Measurements from ENCODE around the gene MTRR. TPM values are rescaled to one million over a fixed set of nuclear protein-coding genes. Genes with fewer than 3 reads are reported as not detected.

Gene MTRR
- total RNA-seq = 10 to 100 TPM; 39.1 to 49.7 TPM

DNA sequence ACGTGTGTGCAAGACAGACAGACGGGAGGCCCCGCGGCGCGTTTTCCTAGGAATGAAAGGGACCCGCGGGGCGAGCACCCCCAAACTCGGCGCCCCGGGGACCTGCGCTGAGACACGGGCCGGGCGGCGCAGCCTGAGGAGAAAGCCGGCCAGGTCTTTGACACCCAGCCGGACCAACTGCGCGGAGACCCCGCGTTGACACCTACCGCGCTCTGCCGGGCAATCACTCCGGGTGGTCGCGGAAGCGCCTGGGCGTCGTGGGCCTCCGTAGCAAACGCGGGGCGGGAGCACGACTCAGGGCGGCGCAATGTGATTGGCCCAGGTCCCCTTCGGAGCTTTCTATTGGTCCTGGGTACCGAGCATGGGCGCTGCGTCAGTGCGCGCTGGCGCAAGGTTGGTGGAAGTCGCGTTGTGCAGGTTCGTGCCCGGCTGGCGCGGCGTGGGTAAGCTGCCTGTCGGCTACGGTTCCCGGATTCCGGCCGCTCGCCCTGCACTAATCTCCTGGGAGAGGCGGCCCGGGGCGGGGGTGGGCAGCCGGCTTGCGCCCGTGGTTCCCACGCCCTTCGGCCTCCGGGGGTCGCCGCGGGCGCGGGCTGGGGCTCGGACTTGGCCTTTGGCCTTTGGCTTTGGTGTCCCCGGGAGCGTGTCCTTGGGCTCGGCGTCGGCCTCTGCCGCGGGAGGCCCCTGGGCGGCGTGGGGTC lies at the start of gene MTRR, which contains the start of gene FASTKD3:
MTRR (plus strand) TSS at position 376 of the 701 bp plus-strand sequence. CDS start 1,647 bp downstream, outside the sequence.
FASTKD3 (minus strand) TSS at position 259 of the 701 bp plus-strand sequence. CDS start 948 bp downstream, outside the sequence.
- Mint-ChIP-seq H3K27ac (peak within 1 kb of the TSS; percentile 87), H3K9me3 (ENCODE audit: insufficient read depth) (no peaks in the 10 kb centered on the region), H3K4me1 (ENCODE audit: low read depth) (peaks cover 63% of the 10 kb centered on the region), H3K4me3 (peak within 1 kb of the TSS; percentile 92), H3K27me3 (ENCODE audit: low read depth) (no peaks in the 10 kb centered on the region), H3K36me3 (ENCODE audit: low read depth) (peaks cover 49% of the 10 kb centered on the region)
- ATAC-seq = peak; percentile 100
- CTCF ChIA-PET = interaction anchor here (1.2 to 6.2 kb wide), 5 partner anchors 8 to 60 kb away, joined by 3 to 37 read pairs (median 8); no protein-coding TSS in a partner anchor
- POLR2A ChIA-PET = interaction anchor here (0.5 to 2.3 kb wide), 7 partner anchors 8 to 1237 kb away, joined by 3 to 11 read pairs (median 4); partner anchors contain the start of gene NSUN2
- DNase-seq = peak; percentile 94

DNA sequence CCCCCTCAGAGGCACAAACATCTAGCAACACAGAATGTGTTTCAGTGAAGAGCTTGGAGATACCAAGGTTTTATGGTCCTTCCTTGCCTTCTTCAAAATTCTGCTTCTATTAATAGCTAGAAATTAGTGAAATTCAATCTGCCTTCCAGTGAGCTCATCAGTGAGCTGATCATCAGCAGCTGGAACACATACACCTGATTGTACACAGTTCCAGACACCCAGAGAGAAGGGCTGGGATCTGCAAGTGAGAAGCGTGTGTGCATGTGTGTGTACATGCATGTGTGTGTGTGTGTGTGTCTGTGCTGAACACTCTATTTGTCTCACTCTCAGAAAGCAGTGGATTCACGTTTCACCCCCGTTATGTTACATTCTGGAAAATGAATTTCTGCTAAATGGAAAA lies 46.5 kb upstream of the MTRR start:
- Mint-ChIP-seq H3K27me3 (ENCODE audit: low read depth) (peaks cover 6% of the 10 kb centered on the region), H3K4me1 (ENCODE audit: low read depth) (no peaks in the 10 kb centered on the region), H3K9me3 (ENCODE audit: insufficient read depth) (no peaks in the 10 kb centered on the region), H3K36me3 (ENCODE audit: low read depth) (no peaks in the 10 kb centered on the region), H3K27ac (no peak overlapping the region), H3K4me3 (no peak overlapping the region)
- no peak for ATAC-seq
- ChIA-PET POLR2A (no interaction called here), CTCF (interaction anchor here (1.4 kb wide), 1 partner anchor 35 kb away, joined by 5 read pairs; no protein-coding TSS in a partner anchor)
- DNase-seq = no peak

GRCh38 chr5:7823594-7823993 lies 45.4 kb upstream of the MTRR start:
- Mint-ChIP-seq H3K9me3 (ENCODE audit: insufficient read depth) (no peaks in the 10 kb centered on the region), H3K27me3 (ENCODE audit: low read depth) (peaks cover 6% of the 10 kb centered on the region), H3K36me3 (ENCODE audit: low read depth) (no peaks in the 10 kb centered on the region), H3K4me1 (ENCODE audit: low read depth) (no peaks in the 10 kb centered on the region), H3K27ac (no peak overlapping the region), H3K4me3 (no peak overlapping the region)
- POLR2A ChIA-PET = no interaction called here
- no peak for ATAC-seq
- no peak for DNase-seq
- CTCF ChIA-PET = no interaction called here

DNA sequence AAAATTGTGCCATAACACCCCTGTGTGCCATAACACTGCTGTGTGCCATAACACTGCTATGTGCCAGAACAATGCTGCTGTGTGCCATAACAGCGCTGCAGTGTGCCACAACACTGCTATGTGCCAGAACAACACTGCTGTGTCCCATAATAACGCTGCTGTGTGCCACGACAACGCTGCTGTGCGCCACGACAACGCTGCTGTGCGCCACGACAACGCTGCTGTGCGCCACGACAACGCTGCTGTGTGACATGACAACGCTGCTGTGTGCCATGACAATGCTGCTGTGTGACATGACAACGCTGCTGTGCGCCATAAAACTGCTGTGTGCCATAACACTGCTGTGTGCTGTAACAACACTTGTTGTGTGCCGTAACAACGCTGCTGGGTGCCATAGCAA lies 44.0 kb upstream of the MTRR start:
- ChIA-PET POLR2A (no interaction called here), CTCF (no interaction called here)
- no peak overlapping the region for H3K27ac Mint-ChIP-seq
- ATAC-seq (no peak), DNase-seq (no peak)
- H3K36me3 Mint-ChIP-seq (ENCODE audit: low read depth) = no peaks in the 10 kb centered on the region
- H3K4me3 Mint-ChIP-seq = no peak overlapping the region
- no peaks in the 10 kb centered on the region for H3K9me3 Mint-ChIP-seq (ENCODE audit: insufficient read depth)
- peaks cover 4% of the 10 kb centered on the region for H3K27me3 Mint-ChIP-seq (ENCODE audit: low read depth)
- no peaks in the 10 kb centered on the region for H3K4me1 Mint-ChIP-seq (ENCODE audit: low read depth)

DNA sequence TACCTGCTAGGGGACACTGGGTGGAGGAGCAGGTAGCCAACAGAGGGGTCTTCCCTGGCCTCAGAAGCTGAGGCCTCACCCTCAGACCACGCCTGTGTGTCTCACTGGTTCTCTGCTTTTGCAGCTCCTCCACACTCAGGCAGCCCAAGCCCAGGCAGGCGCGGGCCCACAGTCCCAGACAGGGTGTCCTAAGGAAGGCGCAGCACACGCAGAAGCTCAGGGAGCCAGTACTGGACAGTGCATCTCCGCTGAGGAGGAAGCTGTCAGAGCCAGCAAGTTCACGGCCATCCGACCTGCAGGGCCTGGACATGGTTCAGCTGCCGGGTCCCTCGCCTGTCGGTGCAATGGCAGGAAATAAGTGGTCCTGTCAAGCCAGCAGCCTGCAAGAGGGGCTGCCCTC lies 43.3 kb upstream of the MTRR start:
- peaks cover 4% of the 10 kb centered on the region for H3K27me3 Mint-ChIP-seq (ENCODE audit: low read depth)
- ChIA-PET POLR2A (no interaction called here), CTCF (no interaction called here)
- no peaks in the 10 kb centered on the region for H3K4me1 Mint-ChIP-seq (ENCODE audit: low read depth)
- no peak overlapping the region for H3K4me3 Mint-ChIP-seq
- no peak overlapping the region for H3K27ac Mint-ChIP-seq
- H3K36me3 Mint-ChIP-seq (ENCODE audit: low read depth) = no peaks in the 10 kb centered on the region
- ATAC-seq (no peak), DNase-seq (no peak)
- H3K9me3 Mint-ChIP-seq (ENCODE audit: insufficient read depth) = no peaks in the 10 kb centered on the region

GRCh38 chr5:7827610-7828009 lies 41.3 kb upstream of the MTRR start:
- H3K27ac Mint-ChIP-seq = no peak overlapping the region
- ChIA-PET POLR2A (no interaction called here), CTCF (interaction anchor here (1.4 kb wide), 1 partner anchor 72 kb away, joined by 3 read pairs; no protein-coding TSS in a partner anchor)
- ATAC-seq (no peak), DNase-seq (no peak)
- H3K4me3 Mint-ChIP-seq = no peak overlapping the region
- H3K4me1 Mint-ChIP-seq (ENCODE audit: low read depth) = no peaks in the 10 kb centered on the region
- H3K36me3 Mint-ChIP-seq (ENCODE audit: low read depth) = no peaks in the 10 kb centered on the region
- no peaks in the 10 kb centered on the region for H3K27me3 Mint-ChIP-seq (ENCODE audit: low read depth)
- no peaks in the 10 kb centered on the region for H3K9me3 Mint-ChIP-seq (ENCODE audit: insufficient read depth)

DNA sequence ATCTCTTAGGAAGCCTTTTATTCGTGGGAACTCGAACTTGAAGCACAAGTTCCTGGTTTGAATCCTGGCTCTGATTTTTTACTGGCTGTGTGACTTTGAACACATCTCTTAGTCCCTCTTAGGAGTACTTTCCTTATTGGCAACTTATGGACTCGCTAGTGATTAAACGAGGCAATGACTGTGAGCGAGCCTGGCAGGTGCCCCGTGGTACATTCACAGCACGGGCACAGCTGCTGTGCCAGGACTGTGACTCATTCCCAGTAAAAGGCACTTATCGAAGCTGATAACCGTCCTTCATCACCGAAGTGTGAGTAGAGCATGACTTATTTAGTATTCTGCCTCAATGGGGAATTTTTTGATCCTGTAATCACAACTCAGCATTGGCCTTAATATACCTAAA lies 40.7 kb upstream of the MTRR start:
- no peak overlapping the region for H3K27ac Mint-ChIP-seq

GRCh38 chr5:7834982-7835381 lies 34.0 kb upstream of the MTRR start:
- Mint-ChIP-seq H3K27ac (no peak overlapping the region), H3K4me3 (no peak overlapping the region), H3K9me3 (ENCODE audit: insufficient read depth) (no peaks in the 10 kb centered on the region), H3K4me1 (ENCODE audit: low read depth) (no peaks in the 10 kb centered on the region), H3K27me3 (ENCODE audit: low read depth) (peaks cover 6% of the 10 kb centered on the region), H3K36me3 (ENCODE audit: low read depth) (no peaks in the 10 kb centered on the region)
- no peak for ATAC-seq
- no peak for DNase-seq
- POLR2A ChIA-PET = no interaction called here
- CTCF ChIA-PET = interaction anchor here (1.7 kb wide), 1 partner anchor 21 kb away, joined by 3 read pairs; no protein-coding TSS in a partner anchor

More for the DNA sequence above, 40.7 kb upstream of the MTRR start:
- ChIA-PET POLR2A (no interaction called here), CTCF (no interaction called here)
- Mint-ChIP-seq H3K9me3 (ENCODE audit: insufficient read depth) (no peaks in the 10 kb centered on the region), H3K27me3 (ENCODE audit: low read depth) (no peaks in the 10 kb centered on the region), H3K4me1 (ENCODE audit: low read depth) (no peaks in the 10 kb centered on the region), H3K4me3 (no peak overlapping the region), H3K36me3 (ENCODE audit: low read depth) (no peaks in the 10 kb centered on the region)
- ATAC-seq = no peak
- no peak for DNase-seq

GRCh38 chr5:7837403-7837802 lies 31.5 kb upstream of the MTRR start:
- ChIA-PET POLR2A (no interaction called here), CTCF (no interaction called here)
- no peak for ATAC-seq
- no peaks in the 10 kb centered on the region for H3K9me3 Mint-ChIP-seq (ENCODE audit: insufficient read depth)
- no peak overlapping the region for H3K4me3 Mint-ChIP-seq
- H3K36me3 Mint-ChIP-seq (ENCODE audit: low read depth) = no peaks in the 10 kb centered on the region
- DNase-seq = no peak
- H3K4me1 Mint-ChIP-seq (ENCODE audit: low read depth) = no peaks in the 10 kb centered on the region
- peaks cover 15% of the 10 kb centered on the region for H3K27me3 Mint-ChIP-seq (ENCODE audit: low read depth)
- H3K27ac Mint-ChIP-seq = no peak overlapping the region

DNA sequence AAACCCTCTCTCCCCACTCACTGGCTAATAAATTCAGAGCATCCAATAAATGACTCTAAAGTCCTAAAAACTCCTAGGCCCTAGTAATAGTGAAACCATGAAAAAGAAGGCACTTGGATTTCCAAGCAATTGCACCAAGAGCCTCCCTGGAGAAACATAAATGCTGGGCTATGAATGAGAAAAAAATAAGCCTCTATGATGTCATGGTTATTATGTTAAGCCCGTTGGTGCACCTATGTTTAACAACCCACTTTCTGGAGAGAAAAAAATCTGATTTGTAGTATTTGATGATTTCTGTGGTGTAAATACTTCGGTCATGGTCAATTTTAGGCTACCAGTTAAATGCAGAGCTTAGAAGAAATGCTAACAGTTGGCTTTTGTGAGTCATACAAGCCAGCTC lies 26.4 kb upstream of the MTRR start:
- H3K27me3 Mint-ChIP-seq (ENCODE audit: low read depth) = peaks cover 28% of the 10 kb centered on the region

DNA sequence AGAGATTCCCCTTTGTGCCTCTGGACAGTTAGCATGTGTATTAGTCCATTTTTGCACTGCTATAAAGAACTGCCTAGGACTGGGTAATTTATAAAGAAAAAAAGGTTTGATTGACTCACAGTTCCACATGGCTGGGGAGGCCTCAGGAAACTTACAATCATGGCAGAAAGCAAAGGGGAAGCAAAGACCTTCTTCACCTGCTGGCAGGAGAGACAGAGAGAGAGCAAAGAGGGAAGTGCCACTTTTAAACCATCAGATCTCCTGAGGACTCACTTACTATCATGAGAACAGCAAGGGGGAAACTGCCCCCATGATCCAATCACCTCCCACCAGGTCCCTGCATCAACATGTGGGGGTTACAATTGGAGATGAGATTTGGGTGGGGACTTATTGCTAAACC lies 24.0 kb upstream of the MTRR start:
- DNase-seq (no peak), ATAC-seq (no peak)
- ChIA-PET POLR2A (no interaction called here), CTCF (no interaction called here)
- H3K27ac Mint-ChIP-seq = no peak overlapping the region
- H3K4me3 Mint-ChIP-seq = no peak overlapping the region
- no peaks in the 10 kb centered on the region for H3K36me3 Mint-ChIP-seq (ENCODE audit: low read depth)
- peaks cover 42% of the 10 kb centered on the region for H3K27me3 Mint-ChIP-seq (ENCODE audit: low read depth)
- peaks cover under 1% of the 10 kb centered on the region for H3K4me1 Mint-ChIP-seq (ENCODE audit: low read depth)
- no peaks in the 10 kb centered on the region for H3K9me3 Mint-ChIP-seq (ENCODE audit: insufficient read depth)

More for the DNA sequence above, 26.4 kb upstream of the MTRR start:
- Mint-ChIP-seq H3K27ac (no peak overlapping the region), H3K36me3 (ENCODE audit: low read depth) (no peaks in the 10 kb centered on the region), H3K4me3 (no peak overlapping the region), H3K4me1 (ENCODE audit: low read depth) (no peaks in the 10 kb centered on the region), H3K9me3 (ENCODE audit: insufficient read depth) (no peaks in the 10 kb centered on the region)
- ATAC-seq (no peak), DNase-seq (no peak)
- ChIA-PET POLR2A (no interaction called here), CTCF (no interaction called here)

GRCh38 chr5:7845557-7845956 lies 23.4 kb upstream of the MTRR start:
- POLR2A ChIA-PET = no interaction called here
- no peak for DNase-seq
- Mint-ChIP-seq H3K27me3 (ENCODE audit: low read depth) (peaks cover 44% of the 10 kb centered on the region), H3K36me3 (ENCODE audit: low read depth) (no peaks in the 10 kb centered on the region), H3K4me3 (no peak overlapping the region), H3K27ac (no peak overlapping the region), H3K4me1 (ENCODE audit: low read depth) (peaks cover 3% of the 10 kb centered on the region), H3K9me3 (ENCODE audit: insufficient read depth) (no peaks in the 10 kb centered on the region)
- CTCF ChIA-PET = interaction anchor here (0.9 kb wide), 1 partner anchor 12 kb away, joined by 3 read pairs; no protein-coding TSS in a partner anchor
- ATAC-seq = no peak

Measured in activated CD8-positive, alpha-beta T cell treated with anti-CD3 and anti-CD28 coated beads, Interleukin-2, amount 10 ng/mL, durations not matched to agents 7 days and 5 days (primary cell).